ENCODE data around the gene CHID1.

CHID1 gene

GRCh38 chr11:933142-933851, 22.7 kb upstream of the CHID1 start:
- no peak for DNase-seq (ENCODE audit: low read depth, low spot score)

GRCh38 chr11:932435-932834, 21.8 kb upstream of the CHID1 start:
- no peak for DNase-seq (ENCODE audit: low read depth, low spot score)

- DNase-seq (ENCODE audit: low read depth, low spot score) = no peak
Measured at GRCh38 chr11:931385-931784, 20.8 kb upstream of the CHID1 start.

- DNase-seq (ENCODE audit: low read depth, low spot score) = no peak
Measured at GRCh38 chr11:929405-929804, 18.8 kb upstream of the CHID1 start.

- no peak for DNase-seq (ENCODE audit: low read depth, low spot score)
Measured at GRCh38 chr11:928786-929185, 18.2 kb upstream of the CHID1 start.

GRCh38 chr11:927871-928270, 17.3 kb upstream of the CHID1 start:
- no peak for DNase-seq (ENCODE audit: low read depth, low spot score)

GRCh38 chr11:926341-926916, 15.8 kb upstream of the CHID1 start:
- DNase-seq (ENCODE audit: low read depth, low spot score) = no peak

GRCh38 chr11:925496-926301, 15.1 kb upstream of the CHID1 start, which contains the start of gene AP2A2:
Gene AP2A2, plus strand, starts transcription at chr11:925870. Its CDS starts 152 bp downstream, at chr11:926022.
- no peak for DNase-seq (ENCODE audit: low read depth, low spot score)

GRCh38 chr11:925158-925495, 14.5 kb upstream of the CHID1 start:
- no peak for DNase-seq (ENCODE audit: low read depth, low spot score)

- no peak for DNase-seq (ENCODE audit: low read depth, low spot score)
Measured at GRCh38 chr11:924406-925157, 14.0 kb upstream of the CHID1 start.

GRCh38 chr11:923691-924405, 13.2 kb upstream of the CHID1 start:
- DNase-seq (ENCODE audit: low read depth, low spot score) = no peak

GRCh38 chr11:921921-922678, 11.5 kb upstream of the CHID1 start:
- DNase-seq (ENCODE audit: low read depth, low spot score) = no peak

- no peak for DNase-seq (ENCODE audit: low read depth, low spot score)
Measured at GRCh38 chr11:917426-917825, 6.8 kb upstream of the CHID1 start.

GRCh38 chr11:914747-915501, 4.3 kb upstream of the CHID1 start:
- DNase-seq (ENCODE audit: low read depth, low spot score) = no peak

- no peak for DNase-seq (ENCODE audit: low read depth, low spot score)
Measured at GRCh38 chr11:914204-914603, 3.6 kb upstream of the CHID1 start.

- no peak for DNase-seq (ENCODE audit: low read depth, low spot score)
Measured at GRCh38 chr11:913043-913442, 2.4 kb upstream of the CHID1 start.

GRCh38 chr11:912266-912665, 1.7 kb upstream of the CHID1 start:
- no peak for DNase-seq (ENCODE audit: low read depth, low spot score)

GRCh38 chr11:911890-912219, 1.2 kb upstream of the CHID1 start:
- no peak for DNase-seq (ENCODE audit: low read depth, low spot score)

GRCh38 chr11:911031-911889, 650 bp upstream of the CHID1 start:
- DNase-seq (ENCODE audit: low read depth, low spot score) = no peak
